Effector memory CD4-positive, alpha-beta T cell (primary cell): Measurements from ENCODE around the gene GAS2.

ENCODE experiments used
- DNase-seq, 3 donors: peaks; one replicate each; pipeline ENCODE4 v3.0.0-alpha.2; 2020
- H3K27ac ChIP-seq: 2 replicates; pipeline ENCODE4 v1.7.0; 2013; ENCODE audit warnings: mild to moderate bottlenecking, low read length, moderate library complexity; ENCODE audit not compliant: insufficient read depth, poor library complexity, severe bottlenecking
- H3K27me3 ChIP-seq: replicated peaks from 2 replicates; pipeline ENCODE4 v1.7.0; 2013; ENCODE audit warnings: mild to moderate bottlenecking, low read length; ENCODE audit not compliant: insufficient read depth, control insufficient read depth, poor library complexity, severe bottlenecking
- H3K36me3 ChIP-seq: 2 replicates; pipeline ENCODE4 v1.7.0; 2013; ENCODE audit warnings: mild to moderate bottlenecking, low read length, moderate library complexity; ENCODE audit not compliant: control insufficient read depth, insufficient read depth
- H3K4me1 ChIP-seq: 2 replicates; pipeline ENCODE4 v1.7.0; 2013; ENCODE audit warnings: low read length, mild to moderate bottlenecking; ENCODE audit not compliant: control insufficient read depth, insufficient read depth, poor library complexity, severe bottlenecking
- H3K4me3 ChIP-seq: 2 replicates; pipeline ENCODE4 v1.7.0; 2013; ENCODE audit warnings: low read length, low read depth, mild to moderate bottlenecking; ENCODE audit not compliant: insufficient read depth, poor library complexity, severe bottlenecking
- H3K9me3 ChIP-seq: 2 replicates; pipeline ENCODE4 v1.7.0; 2013; ENCODE audit warnings: mild to moderate bottlenecking, low read length, moderate library complexity; ENCODE audit not compliant: control insufficient read depth

Gene GAS2

GRCh38 chr11:22671751-22672150 is 5.3 kb downstream of the GAS2 start:
- H3K4me3 ChIP-seq = no peak overlapping the region
- peaks cover 2% of the 10 kb centered on the region for H3K4me1 ChIP-seq
- no peak for DNase-seq
- H3K9me3 ChIP-seq = no peaks in the 10 kb centered on the region
- no peak overlapping the region for H3K27ac ChIP-seq
- no peaks in the 10 kb centered on the region for H3K36me3 ChIP-seq
- H3K27me3 ChIP-seq = no peaks in the 10 kb centered on the region

DNA sequence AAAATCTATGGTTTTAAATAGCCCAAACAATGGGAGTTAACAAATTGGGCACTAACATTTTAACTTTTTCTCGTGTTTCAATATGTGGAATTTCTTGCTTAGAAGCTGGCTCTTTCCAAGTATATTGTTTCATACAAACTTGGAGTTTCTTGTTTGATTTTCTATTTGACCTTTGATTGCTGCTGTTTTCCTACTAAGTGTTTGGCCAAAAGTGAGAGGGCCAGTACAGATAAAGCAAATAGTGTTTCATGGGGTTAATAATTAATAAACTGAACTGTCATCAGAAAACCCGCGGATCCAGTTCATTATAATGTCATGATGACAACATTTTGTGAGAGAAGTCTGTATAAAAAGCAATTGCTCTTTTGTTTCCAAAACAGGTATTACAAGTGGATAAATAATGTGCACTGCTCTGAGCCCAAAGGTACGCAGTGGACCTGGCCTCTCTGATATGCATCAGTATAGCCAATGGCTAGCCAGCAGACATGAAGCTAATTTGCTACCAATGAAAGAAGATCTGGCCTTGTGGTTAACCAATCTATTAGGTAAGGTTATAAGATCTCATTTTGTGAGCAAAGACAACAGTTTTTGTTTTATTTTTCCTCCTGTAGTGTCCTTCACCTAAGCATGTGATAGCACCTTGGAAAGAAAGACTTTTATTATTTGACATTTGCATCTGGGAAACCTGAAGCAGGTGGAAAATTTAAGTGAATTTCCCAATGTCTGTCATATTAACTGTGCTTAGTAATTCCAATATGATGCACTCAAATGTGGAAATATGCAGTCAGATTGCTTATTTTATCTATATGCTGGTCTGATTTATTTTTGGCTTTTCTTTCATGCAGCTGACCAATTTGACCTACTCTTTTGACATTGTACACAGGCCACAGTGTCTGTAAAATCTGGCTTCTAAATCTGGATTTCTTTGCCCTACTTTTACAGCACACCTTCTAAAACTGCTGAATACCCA is 8.3 kb downstream of the GAS2 start:
- no peaks in the 10 kb centered on the region for H3K36me3 ChIP-seq
- DNase-seq = no peak
- H3K27me3 ChIP-seq = no peaks in the 10 kb centered on the region
- no peaks in the 10 kb centered on the region for H3K9me3 ChIP-seq
- H3K4me3 ChIP-seq = no peak overlapping the region
- no peak overlapping the region for H3K27ac ChIP-seq
- H3K4me1 ChIP-seq = no peaks in the 10 kb centered on the region

- no peaks in the 10 kb centered on the region for H3K9me3 ChIP-seq
- no peak overlapping the region for H3K27ac ChIP-seq
- H3K27me3 ChIP-seq = no peaks in the 10 kb centered on the region
- H3K4me1 ChIP-seq = no peaks in the 10 kb centered on the region
- DNase-seq = no peak
- no peak overlapping the region for H3K4me3 ChIP-seq
- no peaks in the 10 kb centered on the region for H3K36me3 ChIP-seq
Observed at GRCh38 chr11:22677153-22677903, 10.9 kb downstream of the GAS2 start.

GRCh38 chr11:22680628-22681027 is 14.2 kb downstream of the GAS2 start:
- H3K4me1 ChIP-seq = no peaks in the 10 kb centered on the region
- no peak overlapping the region for H3K27ac ChIP-seq
- DNase-seq = no peak
- no peaks in the 10 kb centered on the region for H3K36me3 ChIP-seq
- H3K27me3 ChIP-seq = no peaks in the 10 kb centered on the region
- no peaks in the 10 kb centered on the region for H3K9me3 ChIP-seq
- no peak overlapping the region for H3K4me3 ChIP-seq

- no peaks in the 10 kb centered on the region for H3K4me1 ChIP-seq
- H3K4me3 ChIP-seq = no peak overlapping the region
- H3K9me3 ChIP-seq = no peaks in the 10 kb centered on the region
- no peaks in the 10 kb centered on the region for H3K27me3 ChIP-seq
- DNase-seq = no peak
- no peak overlapping the region for H3K27ac ChIP-seq
- H3K36me3 ChIP-seq = no peaks in the 10 kb centered on the region
Observed at GRCh38 chr11:22681281-22681812, 14.9 kb downstream of the GAS2 start.

- H3K4me1 ChIP-seq = no peaks in the 10 kb centered on the region
- no peak overlapping the region for H3K4me3 ChIP-seq
- no peaks in the 10 kb centered on the region for H3K36me3 ChIP-seq
- no peaks in the 10 kb centered on the region for H3K27me3 ChIP-seq
- H3K27ac ChIP-seq = no peak overlapping the region
- no peaks in the 10 kb centered on the region for H3K9me3 ChIP-seq
- DNase-seq = no peak
Observed at GRCh38 chr11:22684082-22684481, 17.7 kb downstream of the GAS2 start.

DNA sequence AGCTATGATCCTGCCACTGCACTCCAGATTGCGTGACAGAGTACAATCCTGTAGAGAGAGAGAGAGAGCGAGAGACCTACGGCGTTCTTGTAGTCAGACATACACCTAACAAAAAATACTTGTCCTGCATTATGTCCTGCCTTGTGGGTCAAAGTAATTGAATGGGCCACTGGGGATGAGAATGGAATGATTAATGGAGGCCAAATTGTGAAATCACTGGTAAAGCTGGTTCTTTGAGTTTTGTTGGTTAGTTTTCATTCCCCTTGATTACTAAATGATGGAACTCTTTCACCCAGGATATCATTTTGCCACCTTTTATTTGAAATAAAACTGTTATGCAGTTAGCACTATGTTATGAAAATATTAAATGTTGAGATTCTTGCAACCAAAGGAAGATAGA is 18.7 kb downstream of the GAS2 start:
- Histone ChIP-seq H3K4me1 (no peaks in the 10 kb centered on the region), H3K27ac (no peak overlapping the region), H3K9me3 (no peaks in the 10 kb centered on the region), H3K4me3 (no peak overlapping the region), H3K27me3 (no peaks in the 10 kb centered on the region), H3K36me3 (no peaks in the 10 kb centered on the region)
- DNase-seq = no peak

DNA sequence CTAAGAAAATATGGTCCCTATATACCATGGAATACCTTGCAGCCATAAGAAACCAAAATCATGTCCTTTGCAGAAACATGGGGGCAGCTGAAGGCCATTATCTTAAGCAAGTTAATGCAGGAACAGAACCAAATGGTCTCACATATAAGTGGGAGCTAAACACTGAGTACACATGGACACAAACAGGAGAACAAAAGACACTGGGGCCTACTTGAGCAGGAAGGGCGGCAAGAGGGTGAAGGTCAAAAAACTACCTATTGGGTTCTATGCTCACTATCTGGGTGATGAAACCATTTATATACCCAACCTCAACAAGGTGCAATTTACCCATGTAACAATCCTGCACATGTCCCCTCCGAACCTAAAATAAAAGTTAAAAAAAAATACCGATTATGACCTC is 22.5 kb downstream of the GAS2 start:
- no peak for DNase-seq
- Histone ChIP-seq H3K9me3 (no peaks in the 10 kb centered on the region), H3K4me1 (no peaks in the 10 kb centered on the region), H3K4me3 (no peak overlapping the region), H3K27ac (no peak overlapping the region), H3K27me3 (no peaks in the 10 kb centered on the region), H3K36me3 (no peaks in the 10 kb centered on the region)

DNA sequence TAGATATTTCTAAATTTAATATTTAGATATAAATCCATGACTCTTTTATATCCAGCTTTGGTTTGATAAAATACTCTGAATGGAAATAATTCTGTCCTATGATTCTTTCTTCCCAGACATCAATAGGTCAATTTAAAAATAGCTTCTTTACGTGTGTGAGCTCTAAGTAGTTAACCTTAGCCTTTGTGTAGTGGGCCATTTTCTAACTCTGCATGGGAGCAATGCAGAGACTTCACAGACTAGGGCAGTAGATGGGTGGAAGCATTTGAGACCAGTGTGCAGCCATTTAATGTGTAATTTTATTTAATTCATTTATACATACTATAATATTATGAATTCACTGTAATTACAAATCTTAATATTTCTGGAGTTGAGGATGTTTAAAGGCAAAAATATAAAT is 23.8 kb downstream of the GAS2 start:
- no peak for DNase-seq
- Histone ChIP-seq H3K27me3 (no peaks in the 10 kb centered on the region), H3K27ac (no peak overlapping the region), H3K4me1 (no peaks in the 10 kb centered on the region), H3K36me3 (no peaks in the 10 kb centered on the region), H3K4me3 (no peak overlapping the region), H3K9me3 (no peaks in the 10 kb centered on the region)

GRCh38 chr11:22690871-22691270 is 24.5 kb downstream of the GAS2 start:
- no peaks in the 10 kb centered on the region for H3K36me3 ChIP-seq
- H3K4me1 ChIP-seq = no peaks in the 10 kb centered on the region
- H3K9me3 ChIP-seq = no peaks in the 10 kb centered on the region
- no peaks in the 10 kb centered on the region for H3K27me3 ChIP-seq
- no peak overlapping the region for H3K27ac ChIP-seq
- no peak overlapping the region for H3K4me3 ChIP-seq
- no peak for DNase-seq
